ENCODE data around the gene ADAM15.

GRCh38 chr1:155009742-155010141 lies 41.4 kb upstream of the ADAM15 start:
- TF ChIP-seq CTCF (IDR thresholded peaks at IDR 0.05; ENCODE audit: insufficient read depth, low read length, poor library complexity, severe bottlenecking), result no peak
- TF ChIP-seq EZH2phosphoT487 (conservative IDR thresholded peaks at IDR 0.05; ENCODE audit: low read length), result no peak
